Measurements from ENCODE around the gene RCAN1.
A peak's percentile ranks its signal among the peaks of the same experiment; 100 is the strongest.

RCAN1 gene

GRCh38 chr21:34603002-34603709, 11.8 kb downstream of the RCAN1 start:
- no peak overlapping the region for H3K4me3 ChIP-seq (ENCODE audit: low read depth, low read length)
- in situ Hi-C loops (cut with HindIII; ENCODE audit: low sequenced_read_pairs) = loop anchor here (5.0 kb wide), 1 partner anchor 71 kb away; no protein-coding TSS in a partner anchor
- DNase-seq (ENCODE audit: low read depth) = peak; percentile 55
- TF ChIP-seq, protein P1, sequence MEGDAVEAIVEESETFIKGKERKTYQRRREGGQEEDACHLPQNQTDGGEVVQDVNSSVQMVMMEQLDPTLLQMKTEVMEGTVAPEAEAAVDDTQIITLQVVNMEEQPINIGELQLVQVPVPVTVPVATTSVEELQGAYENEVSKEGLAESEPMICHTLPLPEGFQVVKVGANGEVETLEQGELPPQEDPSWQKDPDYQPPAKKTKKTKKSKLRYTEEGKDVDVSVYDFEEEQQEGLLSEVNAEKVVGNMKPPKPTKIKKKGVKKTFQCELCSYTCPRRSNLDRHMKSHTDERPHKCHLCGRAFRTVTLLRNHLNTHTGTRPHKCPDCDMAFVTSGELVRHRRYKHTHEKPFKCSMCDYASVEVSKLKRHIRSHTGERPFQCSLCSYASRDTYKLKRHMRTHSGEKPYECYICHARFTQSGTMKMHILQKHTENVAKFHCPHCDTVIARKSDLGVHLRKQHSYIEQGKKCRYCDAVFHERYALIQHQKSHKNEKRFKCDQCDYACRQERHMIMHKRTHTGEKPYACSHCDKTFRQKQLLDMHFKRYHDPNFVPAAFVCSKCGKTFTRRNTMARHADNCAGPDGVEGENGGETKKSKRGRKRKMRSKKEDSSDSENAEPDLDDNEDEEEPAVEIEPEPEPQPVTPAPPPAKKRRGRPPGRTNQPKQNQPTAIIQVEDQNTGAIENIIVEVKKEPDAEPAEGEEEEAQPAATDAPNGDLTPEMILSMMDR (IDR thresholded peaks at IDR 0.05; ENCODE audit: low read depth, low read length, missing control alignments) = peak; percentile 71

- TF ChIP-seq, protein P1 (IDR thresholded peaks at IDR 0.05; ENCODE audit: low read depth, low read length, missing control alignments) = no peak
- DNase-seq (ENCODE audit: low read depth) = no peak
- H3K4me3 ChIP-seq (ENCODE audit: low read depth, low read length) = no peak overlapping the region
- in situ Hi-C loops (cut with HindIII; ENCODE audit: low sequenced_read_pairs) = loop anchor here (5.0 kb wide), 1 partner anchor 70 kb away; no protein-coding TSS in a partner anchor
These were observed 12.9 kb downstream of the RCAN1 start for GRCh38 chr21:34602061-34602460.

DNA sequence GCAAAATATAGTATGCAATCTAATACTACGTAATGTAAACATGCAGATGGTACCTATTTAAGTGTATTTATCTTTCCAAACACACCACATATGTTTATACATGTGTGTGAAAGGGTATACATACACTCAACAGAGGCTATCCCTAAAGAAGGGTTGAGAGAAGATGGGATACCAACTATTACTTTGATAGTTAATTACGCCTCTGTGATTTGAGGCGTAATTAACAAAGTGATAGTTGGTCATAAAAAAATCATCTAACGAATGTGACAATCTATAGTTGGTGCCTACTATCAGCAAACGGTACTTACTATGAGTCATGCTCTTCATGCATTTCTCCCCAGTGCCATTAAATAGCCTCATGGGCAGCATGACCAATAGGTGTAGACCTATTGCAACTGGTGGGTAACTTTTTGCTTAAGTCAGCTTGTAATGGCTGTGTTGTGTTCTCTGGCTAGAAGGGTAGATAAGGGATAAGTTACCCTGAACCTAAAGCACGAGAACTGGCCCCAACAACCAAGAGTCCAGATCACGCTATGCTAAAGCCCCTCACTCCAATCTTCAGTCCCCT, 15.3 kb downstream of the RCAN1 start:
- H3K4me3 ChIP-seq (ENCODE audit: low read depth, low read length) = no peak overlapping the region
- DNase-seq (ENCODE audit: low read depth) = no peak
- in situ Hi-C loops (cut with HindIII; ENCODE audit: low sequenced_read_pairs) = loop anchor here (5.0 kb wide), 1 partner anchor 67 kb away; no protein-coding TSS in a partner anchor
- TF ChIP-seq, protein P1 (IDR thresholded peaks at IDR 0.05; ENCODE audit: low read depth, low read length, missing control alignments) = no peak

GRCh38 chr21:34598931-34599400, 15.9 kb downstream of the RCAN1 start:
- in situ Hi-C loops (cut with HindIII; ENCODE audit: low sequenced_read_pairs) = no loop called here
- H3K4me3 ChIP-seq (ENCODE audit: low read depth, low read length) = no peak overlapping the region
- DNase-seq (ENCODE audit: low read depth) = no peak
- TF ChIP-seq, protein P1 (IDR thresholded peaks at IDR 0.05; ENCODE audit: low read depth, low read length, missing control alignments) = no peak

DNA sequence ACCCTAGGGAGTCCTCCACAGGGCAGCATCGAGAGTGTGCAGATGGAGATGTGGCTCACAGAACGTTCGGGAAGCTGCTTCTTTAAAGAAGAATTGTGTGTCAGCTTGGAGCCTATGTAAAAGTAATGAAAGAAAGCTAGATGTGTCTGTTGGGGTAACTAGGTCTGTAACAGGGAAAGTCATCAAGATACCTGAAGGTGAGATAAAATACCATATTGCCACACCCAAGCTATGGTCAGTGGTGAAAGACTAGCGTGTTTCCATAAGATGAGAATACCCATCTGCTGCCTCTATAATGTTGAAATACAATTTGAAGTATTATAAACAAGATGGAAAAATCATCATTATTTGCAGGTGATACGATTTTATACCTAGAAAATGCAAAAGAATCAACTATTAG, 17.5 kb downstream of the RCAN1 start:
- in situ Hi-C loops (cut with HindIII; ENCODE audit: low sequenced_read_pairs) = no loop called here
- no peak overlapping the region for H3K4me3 ChIP-seq (ENCODE audit: low read depth, low read length)
- no peak for DNase-seq (ENCODE audit: low read depth)
- TF ChIP-seq, protein P1 (IDR thresholded peaks at IDR 0.05; ENCODE audit: low read depth, low read length, missing control alignments) = no peak

DNA sequence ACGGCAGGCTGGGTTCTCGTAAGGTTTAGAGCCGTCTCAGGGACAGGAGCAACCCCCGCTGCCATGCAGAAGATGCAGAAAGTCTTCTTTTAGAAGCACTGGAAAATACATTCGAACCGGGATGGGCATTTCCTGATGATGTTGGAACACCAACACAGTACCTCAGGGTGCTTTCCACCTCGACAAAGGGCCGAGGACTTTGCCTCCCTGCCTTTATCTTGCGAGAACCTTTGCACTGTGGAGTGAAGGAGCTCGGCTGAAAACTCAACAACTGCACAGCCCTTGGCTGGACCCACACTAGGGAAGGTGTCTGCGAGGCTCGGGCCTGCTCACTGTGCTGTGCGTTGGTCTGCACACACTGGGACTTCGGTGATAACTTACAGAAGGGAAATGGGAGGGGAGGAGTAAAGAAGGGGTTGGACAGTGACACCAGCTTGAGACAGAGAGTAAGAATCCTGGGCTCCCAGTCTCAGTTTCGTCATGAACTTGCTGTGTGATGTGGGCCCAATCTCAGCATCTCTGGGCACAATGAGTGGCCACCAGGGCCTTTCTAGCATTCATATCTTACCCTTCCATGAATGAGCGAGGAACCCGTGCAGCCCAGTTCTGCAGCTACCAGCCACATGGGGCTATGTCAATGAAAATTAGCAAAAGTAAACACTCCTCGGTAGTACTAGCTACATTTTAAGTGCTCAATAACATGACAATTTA, 18.2 kb downstream of the RCAN1 start:
- TF ChIP-seq, protein P1 (IDR thresholded peaks at IDR 0.05; ENCODE audit: low read depth, low read length, missing control alignments) = no peak
- no peak overlapping the region for H3K4me3 ChIP-seq (ENCODE audit: low read depth, low read length)
- no peak for DNase-seq (ENCODE audit: low read depth)
- in situ Hi-C loops (cut with HindIII; ENCODE audit: low sequenced_read_pairs) = no loop called here
